ENCODE data around the gene KLF5. TPM values are rescaled to one million over a fixed set of nuclear protein-coding genes. Genes with fewer than 3 reads are reported as not detected.

The KLF5 gene
- total RNA-seq, 1 experiment from 2014 or later: 59.2 TPM

DNA sequence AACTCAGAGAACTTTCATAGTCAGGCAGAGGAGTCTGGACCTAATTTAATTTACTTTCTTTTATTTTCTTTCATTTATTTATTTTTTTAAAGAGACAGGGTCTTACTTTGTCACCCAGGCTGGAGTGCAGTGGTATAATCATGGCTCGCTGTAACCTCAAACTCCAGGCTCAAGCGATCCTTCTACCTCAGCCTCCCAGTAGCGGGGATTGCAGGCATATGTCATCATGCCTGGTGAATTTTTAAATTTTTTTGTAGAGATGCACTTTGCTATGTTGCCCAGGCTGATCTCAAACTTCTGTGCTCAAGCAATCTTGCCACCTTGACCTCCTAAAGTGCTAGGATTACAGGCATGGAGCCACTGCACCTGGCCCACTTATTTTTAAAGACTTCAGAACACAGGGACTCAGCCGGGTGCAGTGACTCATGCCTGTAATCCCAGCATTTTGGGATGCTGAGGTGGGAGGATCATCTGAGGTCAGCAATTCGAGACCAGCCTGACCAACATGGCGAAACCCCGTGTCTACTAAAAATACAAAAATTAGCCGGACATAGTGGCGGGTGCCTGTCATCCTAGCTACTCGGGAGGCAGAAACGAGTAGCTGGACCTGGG is 50.6 kb downstream of the KLF5 start:
- Histone ChIP-seq H3K9ac (ENCODE audit: low read length) (no peak overlapping the region), H3K27me3 (ENCODE audit: insufficient read depth, low read length) (no peaks in the 10 kb centered on the region), H3K9me2 (ENCODE audit: insufficient read depth) (no peaks in the 10 kb centered on the region), H3K79me2 (ENCODE audit: insufficient read depth, low read length) (no peaks in the 10 kb centered on the region), H3K36me3 (ENCODE audit: control insufficient read depth in 1 of 2, insufficient read depth in 2 of 2, low read length in 2 of 2) (no peaks in the 10 kb centered on the region), H3K4me3 (replicated peaks in 1 of 2; ENCODE audit: low read depth in 1 of 2, low read length in 2 of 2) (no peak overlapping the region), H4K20me1 (ENCODE audit: insufficient read depth) (no peaks in the 10 kb centered on the region), H2AFZ (ENCODE audit: low read depth, low read length, poor library complexity, severe bottlenecking) (peak overlapping the region; percentile 2), H3K4me2 (ENCODE audit: low read length) (no peak overlapping the region), H3K4me1 (ENCODE audit: control insufficient read depth in 1 of 2, insufficient read depth in 2 of 2, low read length in 2 of 2) (peaks cover 0 to 6% of the 10 kb centered on the region in 2 experiments; a peak in 1 of 4 replicates), H3K27ac (ENCODE audit: low read depth, low read length) (no peak overlapping the region), H3K9me3 (ENCODE audit: control insufficient read depth in 1 of 2, insufficient read depth in 1 of 2, low read depth in 1 of 2, low read length in 2 of 2) (no peaks in the 10 kb centered on the region)
- ChIA-PET CTCF (no interaction called here), POLR2A (no interaction called here), RAD21 (ENCODE audit: low non-redundant PET in 1 of 2, low total read pairs in 2 of 2, uncharacterized antibody in 2 of 2, unreplicated experiment in 2 of 2) (interaction anchor here in 1 of 2 experiments (0.5 kb wide), 1 partner anchor 196 kb away, joined by 3 read pairs; no protein-coding TSS in a partner anchor)
- TF ChIP-seq CEBPB (IDR thresholded peaks at IDR 0.05; ENCODE audit: low read depth): peak; percentile 29; the same call in 1 of the 2 replicates
- no peak for TF ChIP-seq SP1 (IDR thresholded peaks at IDR 0.05; ENCODE audit: low read depth)
- intact Hi-C loops (cut with micrococcal nuclease): no loop called here
- ATAC-seq (no peak), DNase-seq (ENCODE audit: low read depth, low spot score) (no peak)
- no TSS peak for BruUV-seq (replicated peaks)

DNA sequence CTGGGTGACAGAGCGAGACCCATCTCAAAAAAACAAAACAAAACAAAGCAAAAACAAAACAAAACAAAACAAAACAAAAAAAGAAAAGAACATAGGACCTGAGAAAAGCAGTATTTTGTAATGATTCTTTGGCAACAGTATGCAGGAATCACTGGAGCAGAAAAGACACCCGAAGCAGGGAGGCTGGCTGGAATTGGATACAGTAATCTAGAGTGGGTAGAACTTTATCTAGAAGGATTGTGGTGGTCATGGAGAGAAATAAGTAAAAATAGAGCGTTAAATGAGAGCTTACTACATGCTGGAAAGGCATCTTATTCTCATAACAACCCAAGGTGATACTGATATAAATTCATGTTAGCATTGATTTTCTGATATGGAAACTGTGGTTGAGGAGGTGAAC is 51.2 kb downstream of the KLF5 start:
- ATAC-seq (no peak), DNase-seq (ENCODE audit: low read depth, low spot score) (no peak)
- TF ChIP-seq ZFX (IDR thresholded peaks at IDR 0.05) (no peak), POLR2AphosphoS5 (IDR thresholded peaks at IDR 0.05; ENCODE audit: low read depth, low read length) (no peak), SIN3A (IDR thresholded peaks at IDR 0.05; ENCODE audit: low read depth) (no peak), EGR1 (IDR thresholded peaks at IDR 0.05; ENCODE audit: low read depth) (no peak), ZNF274 (IDR thresholded peaks at IDR 0.05; ENCODE audit: low read depth, low read length) (no peak), ELF1 (IDR thresholded peaks at IDR 0.05; ENCODE audit: borderline replicate concordance, low read depth) (no peak), SRF (IDR thresholded peaks at IDR 0.05; ENCODE audit: low read depth) (no peak), CBX3 (IDR thresholded peaks at IDR 0.05; ENCODE audit: low read depth) (no peak), EZH2 (IDR thresholded peaks at IDR 0.05) (no peak), POLR2A (IDR thresholded peaks at IDR 0.05; ENCODE audit: borderline replicate concordance, extremely low read depth, insufficient read depth, insufficient read length) (no peak), EZH2phosphoT487 (IDR thresholded peaks at IDR 0.05; ENCODE audit: borderline replicate concordance) (no peak), JUND (IDR thresholded peaks at IDR 0.05) (no peak), FOSL1 (IDR thresholded peaks at IDR 0.05; ENCODE audit: low read depth) (no peak)
- TF ChIP-seq, protein P1, sequence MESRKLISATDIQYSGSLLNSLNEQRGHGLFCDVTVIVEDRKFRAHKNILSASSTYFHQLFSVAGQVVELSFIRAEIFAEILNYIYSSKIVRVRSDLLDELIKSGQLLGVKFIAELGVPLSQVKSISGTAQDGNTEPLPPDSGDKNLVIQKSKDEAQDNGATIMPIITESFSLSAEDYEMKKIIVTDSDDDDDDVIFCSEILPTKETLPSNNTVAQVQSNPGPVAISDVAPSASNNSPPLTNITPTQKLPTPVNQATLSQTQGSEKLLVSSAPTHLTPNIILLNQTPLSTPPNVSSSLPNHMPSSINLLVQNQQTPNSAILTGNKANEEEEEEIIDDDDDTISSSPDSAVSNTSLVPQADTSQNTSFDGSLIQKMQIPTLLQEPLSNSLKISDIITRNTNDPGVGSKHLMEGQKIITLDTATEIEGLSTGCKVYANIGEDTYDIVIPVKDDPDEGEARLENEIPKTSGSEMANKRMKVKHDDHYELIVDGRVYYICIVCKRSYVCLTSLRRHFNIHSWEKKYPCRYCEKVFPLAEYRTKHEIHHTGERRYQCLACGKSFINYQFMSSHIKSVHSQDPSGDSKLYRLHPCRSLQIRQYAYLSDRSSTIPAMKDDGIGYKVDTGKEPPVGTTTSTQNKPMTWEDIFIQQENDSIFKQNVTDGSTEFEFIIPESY (IDR thresholded peaks at IDR 0.05; ENCODE audit: extremely low read depth, insufficient replicate concordance, low read length): no peak
- Histone ChIP-seq H3K36me3 (ENCODE audit: control insufficient read depth in 1 of 2, insufficient read depth in 2 of 2, low read length in 2 of 2) (no peaks in the 10 kb centered on the region), H3K4me1 (ENCODE audit: control insufficient read depth in 1 of 2, insufficient read depth in 2 of 2, low read length in 2 of 2) (peaks cover 0 to 6% of the 10 kb centered on the region in 2 experiments; a peak in 1 of 4 replicates), H4K20me1 (ENCODE audit: insufficient read depth) (no peaks in the 10 kb centered on the region), H3K4me3 (replicated peaks in 1 of 2; ENCODE audit: low read depth in 1 of 2, low read length in 2 of 2) (no peak overlapping the region), H3K27ac (ENCODE audit: low read depth, low read length) (no peak overlapping the region), H3K27me3 (ENCODE audit: insufficient read depth, low read length) (no peaks in the 10 kb centered on the region), H3K9me2 (ENCODE audit: insufficient read depth) (no peaks in the 10 kb centered on the region), H2AFZ (ENCODE audit: low read depth, low read length, poor library complexity, severe bottlenecking) (peak overlapping the region; percentile 2), H3K79me2 (ENCODE audit: insufficient read depth, low read length) (no peaks in the 10 kb centered on the region), H3K9me3 (ENCODE audit: control insufficient read depth in 1 of 2, insufficient read depth in 1 of 2, low read depth in 1 of 2, low read length in 2 of 2) (no peaks in the 10 kb centered on the region), H3K4me2 (ENCODE audit: low read length) (no peak overlapping the region), H3K9ac (ENCODE audit: low read length) (no peak overlapping the region)
- POLR2A ChIA-PET: no interaction called here
- CTCF ChIA-PET: no interaction called here
- RAD21 ChIA-PET (ENCODE audit: low non-redundant PET in 1 of 2, low total read pairs in 2 of 2, uncharacterized antibody in 2 of 2, unreplicated experiment in 2 of 2): interaction anchor here in 1 of 2 experiments (0.5 kb wide), 1 partner anchor 195 kb away, joined by 3 read pairs; no protein-coding TSS in a partner anchor
- intact Hi-C loops (cut with micrococcal nuclease): no loop called here
- BruUV-seq (replicated peaks): no TSS peak

Measured in HCT116 (cell line).